ENCODE data around the gene TP63.

TP63 gene

DNA sequence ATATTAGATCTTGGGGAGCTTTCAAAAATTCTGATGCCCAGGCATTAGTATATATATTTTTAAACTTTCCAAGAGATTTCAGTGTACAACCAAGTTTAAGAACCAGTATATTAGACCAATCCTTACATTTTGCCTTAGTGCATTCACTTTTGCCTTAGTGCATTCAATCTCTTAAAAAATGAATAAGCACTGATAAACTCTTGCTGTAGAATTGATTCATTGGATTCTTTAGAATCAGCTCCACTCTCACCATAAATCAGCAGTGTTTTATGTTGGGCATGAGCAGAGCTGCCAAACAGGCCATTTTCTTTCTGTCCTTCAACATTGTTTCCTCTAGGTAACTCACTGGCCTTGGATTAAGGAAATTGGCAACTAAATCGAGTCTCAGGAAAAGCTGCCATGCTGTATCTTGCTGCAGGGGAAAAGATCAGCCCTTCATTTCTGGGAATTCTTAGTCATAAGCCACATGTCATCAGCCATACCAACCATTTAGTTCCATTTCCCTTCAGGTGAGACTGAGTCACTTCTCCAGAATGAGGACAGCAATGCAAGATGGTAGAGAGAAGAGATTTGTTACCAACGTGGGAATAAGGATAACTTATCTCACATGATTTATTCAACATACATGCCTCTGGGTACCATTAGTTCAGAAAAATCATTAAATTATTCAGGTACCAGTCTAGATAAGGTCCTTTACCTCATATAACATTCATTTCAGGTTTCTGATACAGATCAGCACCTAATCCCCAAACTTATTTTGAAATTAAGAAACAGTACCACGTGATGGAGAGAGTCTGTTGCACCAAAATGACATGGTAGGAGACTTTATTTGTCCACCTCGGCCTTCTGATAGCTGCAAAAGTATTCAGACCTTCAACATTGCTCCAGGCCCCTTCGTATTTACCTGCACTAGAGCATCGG, 297.0 kb downstream of the TP63 start:
- no peak overlapping the region for H3K4me3 ChIP-seq (ENCODE audit: low read depth, low read length)
- DNase-seq (ENCODE audit: low read depth, low spot score), result no peak

GRCh38 chr3:189936201-189936945, 305.2 kb downstream of the TP63 start:
- no peak for TF ChIP-seq CTCF (IDR thresholded peaks at IDR 0.05; ENCODE audit: low read depth, low read length)
- in situ Hi-C loops (cut with HindIII; ENCODE audit: low sequenced_read_pairs), result no loop called here
- DNase-seq (ENCODE audit: low read depth, low spot score), result no peak
- H3K4me3 ChIP-seq (ENCODE audit: low read depth, low read length), result no peak overlapping the region

More for the DNA sequence above, 297.0 kb downstream of the TP63 start:
- in situ Hi-C loops (cut with HindIII; ENCODE audit: low sequenced_read_pairs), result no loop called here
- no peak for TF ChIP-seq CTCF (IDR thresholded peaks at IDR 0.05; ENCODE audit: low read depth, low read length)

DNA sequence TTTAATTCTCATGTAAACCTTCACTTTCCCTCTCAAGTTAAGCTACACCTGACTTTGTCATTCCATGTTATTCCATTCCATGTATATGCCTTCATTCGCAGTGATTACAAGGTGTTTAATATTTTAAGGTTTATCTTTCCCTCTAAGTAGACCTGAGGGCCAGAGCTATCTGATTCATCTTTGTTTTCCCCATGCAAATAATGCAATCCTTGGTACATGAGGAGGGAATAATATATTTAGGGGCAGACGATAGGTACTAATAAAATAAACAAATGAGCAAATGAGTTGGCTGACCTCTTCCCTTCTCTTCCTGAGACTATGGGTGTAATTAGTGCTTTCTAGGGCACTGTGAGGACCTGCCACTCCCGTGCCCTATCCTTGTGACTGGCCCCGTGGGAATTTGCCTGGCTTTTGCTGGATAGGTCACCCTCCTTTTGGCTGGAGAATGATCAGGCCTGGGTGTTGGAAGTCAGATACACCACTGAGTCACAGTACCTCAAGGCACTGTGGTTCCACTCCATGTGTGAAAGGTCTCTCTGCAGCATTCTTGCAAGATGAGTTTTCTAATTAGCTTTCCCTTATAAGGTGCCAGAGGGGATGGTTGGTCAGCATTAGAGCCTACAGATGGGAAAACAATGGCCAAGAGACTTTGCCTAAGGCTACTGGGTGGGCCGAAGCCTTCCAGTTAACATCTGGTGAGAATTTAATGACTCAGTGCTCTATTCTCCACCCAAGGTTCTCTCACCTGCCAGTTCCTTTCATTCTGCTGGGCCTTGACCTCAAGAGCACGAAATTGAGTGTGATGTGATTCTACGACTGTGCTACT, 306.3 kb downstream of the TP63 start:
- H3K4me3 ChIP-seq (ENCODE audit: low read depth, low read length), result no peak overlapping the region
- DNase-seq (ENCODE audit: low read depth, low spot score), result peak; percentile 98
- no peak for TF ChIP-seq CTCF (IDR thresholded peaks at IDR 0.05; ENCODE audit: low read depth, low read length)
- in situ Hi-C loops (cut with HindIII; ENCODE audit: low sequenced_read_pairs), result no loop called here

GRCh38 chr3:189941125-189941524, 309.9 kb downstream of the TP63 start:
- TF ChIP-seq CTCF (IDR thresholded peaks at IDR 0.05; ENCODE audit: low read depth, low read length), result no peak
- in situ Hi-C loops (cut with HindIII; ENCODE audit: low sequenced_read_pairs), result no loop called here
- H3K4me3 ChIP-seq (ENCODE audit: low read depth, low read length), result no peak overlapping the region
- no peak for DNase-seq (ENCODE audit: low read depth, low spot score)

DNA sequence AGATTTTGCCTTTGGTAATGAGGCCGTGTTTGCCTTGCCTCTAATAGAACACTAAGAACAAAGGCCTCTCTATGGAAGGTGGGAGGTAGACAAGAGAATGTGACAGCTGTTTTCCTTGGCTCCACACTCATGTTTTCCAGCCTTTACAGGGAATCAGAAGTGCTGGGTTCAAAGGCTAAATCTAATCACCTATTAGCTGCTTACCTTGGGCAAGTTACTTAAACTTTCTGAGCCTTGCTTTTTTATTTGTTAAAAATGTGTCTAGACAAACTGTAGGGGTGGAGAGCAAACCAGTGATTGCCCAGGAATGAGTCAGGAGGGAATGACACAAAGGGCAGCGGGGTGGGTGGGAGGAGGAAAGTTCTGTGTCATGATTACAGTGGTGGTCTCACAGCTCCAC, 310.5 kb downstream of the TP63 start:
- H3K4me3 ChIP-seq (ENCODE audit: low read depth, low read length), result no peak overlapping the region
- DNase-seq (ENCODE audit: low read depth, low spot score), result peak; percentile 74
- in situ Hi-C loops (cut with HindIII; ENCODE audit: low sequenced_read_pairs), result no loop called here
- no peak for TF ChIP-seq CTCF (IDR thresholded peaks at IDR 0.05; ENCODE audit: low read depth, low read length)

DNA sequence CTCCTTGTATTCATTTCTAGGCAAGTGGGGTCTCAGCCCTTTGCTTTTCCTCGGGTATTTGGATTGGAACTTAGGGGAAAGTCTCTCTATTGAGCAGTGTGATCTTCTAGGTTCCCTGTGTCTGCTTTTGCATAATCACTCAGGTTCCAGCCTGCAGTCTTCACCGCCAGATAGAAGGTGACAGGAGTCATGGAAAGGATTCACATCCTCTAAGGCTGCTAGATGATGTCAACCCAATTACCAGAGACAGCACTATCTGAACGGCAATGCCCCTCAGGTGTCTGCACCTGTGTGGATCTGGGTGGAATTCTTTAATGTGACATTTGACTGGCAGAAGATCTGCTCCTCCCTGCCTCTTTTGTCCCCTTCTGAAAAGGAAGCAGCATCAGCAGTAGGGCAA, 311.8 kb downstream of the TP63 start:
- in situ Hi-C loops (cut with HindIII; ENCODE audit: low sequenced_read_pairs), result no loop called here
- DNase-seq (ENCODE audit: low read depth, low spot score), result no peak
- no peak for TF ChIP-seq CTCF (IDR thresholded peaks at IDR 0.05; ENCODE audit: low read depth, low read length)
- no peak overlapping the region for H3K4me3 ChIP-seq (ENCODE audit: low read depth, low read length)
